NCI-H82 treated with DMSO at 0.1 percent for 48 hours (cell line): ENCODE data around the gene CASTOR2.
"Not testable (repeated sequence)": the region's sequence is repeated elsewhere in the genome, so short reads cannot be mapped to it uniquely, and the experiment has no call there.

Source experiments
- DNase-seq: peaks from one replicate; lab custom pipeline; 2025; ENCODE audit not compliant: unreplicated experiment; lab: John Stamatoyannopoulos, UW

The CASTOR2 gene

DNA sequence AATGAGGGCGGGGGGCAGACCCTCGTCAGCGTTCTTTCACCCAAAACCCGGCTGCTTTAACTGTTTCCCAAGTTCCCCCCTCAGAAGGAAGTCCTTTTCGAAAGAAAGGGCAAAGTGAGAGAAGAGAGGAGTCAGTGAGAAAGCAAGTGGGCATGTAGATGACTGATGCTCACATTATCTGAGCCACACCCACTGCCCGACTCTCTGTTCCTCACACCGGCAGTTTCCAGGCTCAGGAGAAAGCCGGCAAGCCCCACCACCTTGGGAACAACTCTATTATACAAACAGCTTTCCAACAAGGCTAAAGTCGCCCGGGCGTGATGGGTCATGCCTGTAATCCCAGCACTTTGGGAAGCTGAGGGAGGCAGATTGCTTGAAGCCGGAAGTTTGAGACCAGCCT is 86.0 kb downstream of the CASTOR2 start:
- no peak for DNase-seq

- no peak for DNase-seq
Measured at GRCh38 chr7:75054744-75055143, 90.2 kb downstream of the CASTOR2 start.

DNA sequence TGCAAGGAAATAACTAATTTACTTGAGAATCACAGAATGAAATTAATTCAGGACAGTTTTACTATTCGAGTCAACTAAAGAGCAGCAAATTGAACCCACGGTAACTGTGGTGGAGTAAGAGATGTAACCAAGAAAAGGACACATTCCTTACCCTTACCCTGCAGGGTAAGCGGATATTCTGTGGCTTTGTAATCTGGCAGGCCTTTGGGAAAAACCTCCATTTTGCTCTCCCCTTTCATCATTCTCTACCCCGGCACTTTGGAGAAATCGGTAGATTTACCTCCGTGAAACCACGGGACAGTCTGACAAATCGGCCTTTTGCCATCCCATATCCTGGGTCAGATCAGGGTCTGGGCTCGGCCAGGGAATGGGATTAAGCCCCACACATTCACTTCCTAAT is 90.7 kb downstream of the CASTOR2 start:
- no peak for DNase-seq

DNA sequence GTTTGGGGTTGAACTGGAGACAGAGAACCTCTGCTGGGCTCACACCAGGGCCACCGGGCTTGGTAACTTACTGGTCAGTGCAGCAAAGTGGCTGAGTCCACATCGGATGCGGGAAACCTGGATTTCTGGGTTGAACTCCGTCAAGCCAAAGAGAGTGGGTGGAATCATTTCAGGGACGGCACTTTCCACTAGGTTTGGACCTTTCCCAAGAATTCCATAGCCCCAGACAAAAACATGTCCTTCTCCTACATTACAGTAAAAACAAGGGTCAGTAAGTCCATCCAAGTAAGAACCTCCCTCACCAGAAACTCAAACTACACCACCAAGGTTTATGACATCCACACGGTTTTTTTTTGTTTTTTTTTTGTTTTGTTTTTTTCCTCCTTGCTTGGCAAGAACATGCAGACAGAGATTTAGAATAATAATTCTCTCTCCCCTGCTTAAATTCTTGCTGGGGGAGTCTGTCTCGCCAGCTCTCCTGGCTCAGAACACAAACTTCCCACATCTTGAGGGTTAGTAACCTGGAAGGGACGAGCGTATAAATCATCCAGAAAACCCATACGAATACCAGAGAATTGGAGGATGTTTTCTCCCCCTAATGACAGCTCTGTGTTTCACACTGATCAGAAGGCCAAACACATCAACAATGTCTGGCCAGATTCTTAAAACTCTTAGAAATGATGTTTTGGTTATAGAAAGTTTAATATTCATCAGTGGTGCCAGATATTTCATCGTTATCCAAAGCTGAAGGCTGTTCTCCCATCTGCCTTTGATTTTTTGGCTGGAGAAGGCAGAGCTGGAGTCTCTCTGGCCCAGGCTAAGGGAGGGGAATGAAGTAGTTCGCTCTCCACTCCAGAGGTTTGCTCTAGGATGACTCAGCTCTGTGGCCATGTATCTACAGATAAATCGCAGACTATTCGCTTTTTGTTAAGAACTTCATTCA is 91.6 kb downstream of the CASTOR2 start:
- DNase-seq, result no peak

DNA sequence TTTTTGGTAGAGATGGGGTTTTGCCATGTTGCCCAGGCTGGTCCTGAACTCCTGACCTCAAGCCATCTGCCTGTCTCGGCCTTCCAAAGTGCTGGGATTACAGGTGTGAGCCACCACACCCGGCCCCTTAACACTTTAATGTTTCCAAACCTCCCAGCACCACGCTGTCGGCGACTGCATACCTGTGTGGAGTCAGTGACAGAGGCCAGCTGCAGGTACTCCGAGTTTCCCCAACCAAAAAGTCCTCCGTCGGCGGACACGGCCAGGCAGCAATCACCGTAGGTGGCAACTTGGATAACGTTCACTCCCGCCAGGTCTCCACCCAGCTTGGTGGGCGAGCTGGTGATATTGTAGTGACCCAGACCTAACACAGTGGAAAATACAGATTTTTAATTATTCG is 93.9 kb downstream of the CASTOR2 start:
- DNase-seq, result no peak

- no peak for DNase-seq
Measured at GRCh38 chr7:75064291-75064690, 99.8 kb downstream of the CASTOR2 start.

- no peak for DNase-seq
Measured at GRCh38 chr7:75064801-75065200, 100.3 kb downstream of the CASTOR2 start.

DNA sequence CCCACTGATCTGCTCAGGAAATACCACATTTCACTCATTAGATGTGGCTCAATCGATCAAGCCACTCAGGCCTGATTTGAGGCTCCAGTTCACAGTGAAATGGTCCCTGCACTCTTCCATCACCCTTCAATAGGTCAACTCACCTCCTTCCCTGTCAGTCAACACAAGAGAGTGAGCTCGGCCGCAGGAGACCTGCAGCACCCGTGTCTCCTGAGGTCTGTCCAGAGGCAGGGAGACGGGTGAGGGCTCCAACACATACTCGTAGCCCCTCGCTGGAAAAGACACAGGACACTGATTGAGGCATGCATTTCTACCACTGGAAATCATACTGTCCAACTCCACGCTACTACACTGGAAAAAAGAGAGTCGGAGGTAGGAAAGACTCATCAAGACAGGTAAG is 102.0 kb downstream of the CASTOR2 start:
- no peak for DNase-seq

GRCh38 chr7:75072981-75073283 is 108.4 kb downstream of the CASTOR2 start:
- DNase-seq, result no peak

GRCh38 chr7:75074262-75074641 is 109.7 kb downstream of the CASTOR2 start:
- not testable (repeated sequence) for DNase-seq
